ENCODE results near the gene TCF12.
A peak's percentile ranks its signal among the peaks of the same experiment; 100 is the strongest.

The TCF12 gene

GRCh38 chr15:57183614-57184344 lies 265.3 kb downstream of the TCF12 start:
- no peak for DNase-seq

- DNase-seq, result no peak
Measured at GRCh38 chr15:57184502-57184901, 266.1 kb downstream of the TCF12 start.

GRCh38 chr15:57185507-57186074 lies 267.1 kb downstream of the TCF12 start:
- DNase-seq, result no peak

- DNase-seq, result no peak
Measured at GRCh38 chr15:57189466-57189865, 271.0 kb downstream of the TCF12 start.

- no peak for DNase-seq
Measured at GRCh38 chr15:57190208-57190607, 271.8 kb downstream of the TCF12 start.

- DNase-seq, result no peak
Measured at GRCh38 chr15:57193161-57193560, 274.7 kb downstream of the TCF12 start.

GRCh38 chr15:57195326-57195725 lies 276.9 kb downstream of the TCF12 start:
- DNase-seq, result no peak

- no peak for DNase-seq
Measured at GRCh38 chr15:57196865-57197264, 278.4 kb downstream of the TCF12 start.

- DNase-seq, result no peak
Measured at GRCh38 chr15:57198131-57198530, 279.7 kb downstream of the TCF12 start.

GRCh38 chr15:57198654-57199291 lies 280.3 kb downstream of the TCF12 start:
- DNase-seq, result no peak

- DNase-seq, result no peak
Measured at GRCh38 chr15:57201578-57201977, 283.1 kb downstream of the TCF12 start.

GRCh38 chr15:57203906-57204305 lies 285.5 kb downstream of the TCF12 start:
- no peak for DNase-seq

- DNase-seq, result no peak
Measured at GRCh38 chr15:57205027-57205855, 286.8 kb downstream of the TCF12 start.

GRCh38 chr15:57205996-57206395 lies 287.6 kb downstream of the TCF12 start:
- no peak for DNase-seq

- peak; percentile 34 for DNase-seq
Measured at GRCh38 chr15:57213862-57214261, 295.4 kb downstream of the TCF12 start.

- no peak for DNase-seq
Measured at GRCh38 chr15:57215326-57215725, 296.9 kb downstream of the TCF12 start.

- no peak for DNase-seq
Measured at GRCh38 chr15:57215881-57216280, 297.4 kb downstream of the TCF12 start.

GRCh38 chr15:57216288-57216687 lies 297.8 kb downstream of the TCF12 start:
- DNase-seq, result no peak

GRCh38 chr15:57217778-57218598 lies 299.5 kb downstream of the TCF12 start:
- no peak for DNase-seq

- DNase-seq, result peak; percentile 53
Measured at GRCh38 chr15:57218826-57219576, 300.6 kb downstream of the TCF12 start.

GRCh38 chr15:57220205-57220604 lies 301.8 kb downstream of the TCF12 start:
- no peak for DNase-seq

GRCh38 chr15:57221134-57221533 lies 302.7 kb downstream of the TCF12 start:
- no peak for DNase-seq

Measured in inflammatory macrophage treated with lipopolysaccharide for 4 hours (primary cell).